ENCODE measurements around the gene NME7.
A peak's percentile ranks its signal among the peaks of the same experiment; 100 is the strongest.
"Not testable (repeated sequence)": the region's sequence is repeated elsewhere in the genome, so short reads cannot be mapped to it uniquely, and the experiment has no call there.

Gene NME7

DNA sequence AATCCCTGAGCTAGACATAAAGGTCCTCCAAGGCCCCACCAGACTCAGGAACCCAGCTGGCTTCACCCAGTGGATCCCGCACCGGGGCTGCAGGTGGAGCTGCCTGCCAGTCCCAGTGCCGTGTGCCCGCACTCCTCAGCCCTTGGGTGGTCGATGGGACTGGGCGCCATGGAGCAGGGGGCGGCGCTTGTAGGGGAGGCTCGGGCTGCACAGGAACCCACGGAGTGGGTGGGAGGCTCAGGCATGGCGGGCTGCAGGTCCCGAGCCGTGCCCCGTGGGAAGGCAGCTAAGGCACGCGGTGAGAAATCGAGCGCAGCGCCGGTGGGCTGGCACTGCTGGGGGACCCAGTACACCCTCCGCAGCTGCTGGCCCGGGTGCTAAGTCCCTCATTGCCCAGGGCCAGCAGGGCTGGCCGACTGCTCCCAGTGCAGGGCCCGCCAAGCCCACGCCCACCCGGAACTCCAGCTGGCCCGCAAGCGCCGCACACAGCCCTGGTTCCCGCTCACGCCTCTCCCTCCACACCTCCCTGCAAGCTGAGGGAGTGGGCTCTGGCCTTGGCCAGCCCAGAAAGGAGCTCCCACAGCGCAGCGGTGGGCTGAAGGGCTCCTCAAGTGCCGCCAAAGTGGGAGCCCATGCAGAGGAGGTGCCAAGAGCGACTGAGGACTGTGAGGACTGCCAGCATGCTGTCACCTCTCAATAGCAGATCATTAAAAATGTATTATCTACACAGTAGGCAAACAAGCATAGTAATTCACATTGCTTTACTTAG is 30.5 kb downstream of the NME7 start:
- H3K27me3 Mint-ChIP-seq; H3K4me3 Mint-ChIP-seq; H3K27ac Mint-ChIP-seq (ENCODE audit: low read depth); DNase-seq (ENCODE audit: low spot score in 2 of 2); H3K36me3 Mint-ChIP-seq (ENCODE audit: insufficient read depth); ATAC-seq (replicated peaks; ENCODE audit: extremely low read depth, poor library complexity, severe bottlenecking); H3K9me3 Mint-ChIP-seq: not testable (repeated sequence)
- peaks cover 29% of the 10 kb centered on the region for H3K4me1 Mint-ChIP-seq

DNA sequence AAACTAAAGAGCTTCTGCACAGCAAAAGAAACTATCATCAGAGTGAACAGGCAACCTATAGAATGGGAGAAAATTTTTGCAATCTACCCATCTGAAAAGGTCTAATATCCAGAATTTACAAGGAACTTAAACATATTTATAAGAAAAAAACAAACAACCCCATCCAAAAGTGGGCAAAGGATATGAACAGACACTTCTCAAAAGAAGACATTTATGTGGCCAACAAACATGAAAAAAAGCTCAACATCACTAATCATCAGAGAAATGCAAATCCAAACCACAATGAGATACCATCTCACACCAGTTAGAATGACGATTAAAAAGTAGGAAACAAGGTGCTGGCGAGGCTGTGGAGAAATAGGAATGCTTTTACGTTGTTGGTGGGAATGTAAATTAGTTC is 32.9 kb downstream of the NME7 start:
- not testable (repeated sequence) for H3K9me3 Mint-ChIP-seq; H3K27ac Mint-ChIP-seq (ENCODE audit: low read depth); H3K4me3 Mint-ChIP-seq; H3K27me3 Mint-ChIP-seq; DNase-seq (ENCODE audit: low spot score in 2 of 2); ATAC-seq (replicated peaks; ENCODE audit: extremely low read depth, poor library complexity, severe bottlenecking); H3K36me3 Mint-ChIP-seq (ENCODE audit: insufficient read depth)
- peaks cover 17% of the 10 kb centered on the region for H3K4me1 Mint-ChIP-seq

DNA sequence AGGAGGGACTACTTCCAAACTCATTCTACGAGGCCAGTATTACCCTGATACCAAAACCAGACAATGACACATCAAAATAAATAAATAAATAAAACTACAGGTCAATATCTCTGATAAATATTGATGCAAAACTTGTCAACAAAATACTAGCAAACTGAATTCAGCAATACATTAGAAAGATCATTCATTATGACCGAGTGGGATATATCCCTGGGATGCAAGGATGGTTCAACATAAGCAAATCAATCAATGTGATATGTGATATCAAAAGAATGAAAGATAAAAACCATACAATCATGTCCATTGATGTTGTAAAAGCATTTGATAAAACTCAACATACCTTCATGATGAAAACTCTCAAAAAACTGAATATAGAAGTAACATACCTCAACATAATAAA is 36.7 kb downstream of the NME7 start:
- ATAC-seq (replicated peaks; ENCODE audit: extremely low read depth, poor library complexity, severe bottlenecking) (no peak), DNase-seq (ENCODE audit: low spot score in 2 of 2) (no peak)
- no peak overlapping the region for H3K4me3 Mint-ChIP-seq
- H3K27me3 Mint-ChIP-seq: no peaks in the 10 kb centered on the region
- H3K4me1 Mint-ChIP-seq: peaks cover 14% of the 10 kb centered on the region
- H3K27ac Mint-ChIP-seq (ENCODE audit: low read depth): no peak overlapping the region
- no peaks in the 10 kb centered on the region for H3K36me3 Mint-ChIP-seq (ENCODE audit: insufficient read depth)
- H3K9me3 Mint-ChIP-seq: peaks cover 12% of the 10 kb centered on the region

DNA sequence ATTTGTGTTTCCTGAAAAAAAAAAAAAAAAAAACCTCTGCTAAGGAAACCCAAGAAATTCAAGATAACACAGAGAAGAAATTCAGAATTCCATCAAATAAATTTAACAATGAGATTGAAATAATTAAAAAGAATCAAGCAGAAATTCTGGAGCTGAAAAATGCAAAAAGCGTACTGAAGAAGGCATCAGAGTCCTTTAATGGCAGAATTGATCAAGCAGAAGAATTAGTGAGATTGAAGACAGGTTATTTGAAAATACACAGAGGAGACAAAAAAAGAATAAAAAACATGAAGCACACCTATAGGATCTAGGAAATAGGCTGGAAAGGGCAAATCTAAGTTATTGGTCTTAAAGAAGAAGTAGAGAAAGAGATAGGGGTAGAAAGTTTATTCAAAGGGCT is 38.2 kb downstream of the NME7 start:
- DNase-seq (ENCODE audit: low spot score in 2 of 2) (no peak), ATAC-seq (replicated peaks; ENCODE audit: extremely low read depth, poor library complexity, severe bottlenecking) (no peak)
- Mint-ChIP-seq H3K4me1 (peaks cover 18% of the 10 kb centered on the region), H3K27me3 (no peaks in the 10 kb centered on the region), H3K4me3 (no peak overlapping the region), H3K27ac (ENCODE audit: low read depth) (no peak overlapping the region), H3K36me3 (ENCODE audit: insufficient read depth) (no peaks in the 10 kb centered on the region), H3K9me3 (peaks cover 7% of the 10 kb centered on the region)

DNA sequence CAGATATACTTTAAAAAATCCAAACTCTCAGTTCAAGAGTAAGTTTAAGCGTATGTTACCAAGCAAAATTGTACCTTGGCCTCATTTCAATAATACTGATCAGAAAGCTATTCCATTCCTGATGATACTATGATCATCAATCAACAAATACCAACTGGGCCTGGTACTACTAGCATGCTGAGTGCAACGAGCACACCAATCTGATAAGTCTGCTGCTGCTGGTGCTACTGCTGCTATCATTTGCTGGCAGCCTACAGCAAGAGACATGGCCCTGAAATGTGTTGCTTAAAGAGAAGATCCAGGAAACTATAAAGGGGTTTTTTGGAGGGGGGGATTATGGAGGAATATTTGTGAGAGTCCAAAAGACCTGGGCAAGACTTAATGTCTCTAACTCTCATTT is 39.7 kb downstream of the NME7 start:
- peaks cover 2% of the 10 kb centered on the region for H3K36me3 Mint-ChIP-seq (ENCODE audit: insufficient read depth)
- peaks cover 6% of the 10 kb centered on the region for H3K4me1 Mint-ChIP-seq

DNA sequence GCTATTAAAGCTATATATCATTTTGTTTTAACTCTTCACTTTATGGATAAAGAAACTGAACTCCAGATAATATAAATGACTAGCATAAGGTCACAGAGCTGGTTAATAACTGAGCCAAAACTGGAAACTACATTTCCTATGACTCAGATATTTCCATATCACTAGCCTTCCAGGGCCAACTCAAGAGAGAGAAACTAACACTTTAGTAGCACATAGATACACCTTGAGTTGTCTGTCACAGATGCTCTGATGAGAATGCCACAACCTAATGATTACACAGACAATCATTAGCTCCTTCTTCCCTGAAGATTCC is 40.7 kb downstream of the NME7 start:
- Mint-ChIP-seq H3K4me3 (no peak overlapping the region), H3K36me3 (ENCODE audit: insufficient read depth) (peaks cover 2% of the 10 kb centered on the region), H3K9me3 (peaks cover 7% of the 10 kb centered on the region), H3K4me1 (peaks cover 4% of the 10 kb centered on the region), H3K27ac (ENCODE audit: low read depth) (no peak overlapping the region), H3K27me3 (no peaks in the 10 kb centered on the region)
- no peak for DNase-seq (ENCODE audit: low spot score in 2 of 2)
- ATAC-seq (replicated peaks; ENCODE audit: extremely low read depth, poor library complexity, severe bottlenecking): no peak

More for the DNA sequence above, 39.7 kb downstream of the NME7 start:
- DNase-seq (ENCODE audit: low spot score in 2 of 2) (no peak), ATAC-seq (replicated peaks; ENCODE audit: extremely low read depth, poor library complexity, severe bottlenecking) (no peak)
- no peaks in the 10 kb centered on the region for H3K27me3 Mint-ChIP-seq
- H3K27ac Mint-ChIP-seq (ENCODE audit: low read depth): no peak overlapping the region
- peaks cover 7% of the 10 kb centered on the region for H3K9me3 Mint-ChIP-seq
- no peak overlapping the region for H3K4me3 Mint-ChIP-seq

DNA sequence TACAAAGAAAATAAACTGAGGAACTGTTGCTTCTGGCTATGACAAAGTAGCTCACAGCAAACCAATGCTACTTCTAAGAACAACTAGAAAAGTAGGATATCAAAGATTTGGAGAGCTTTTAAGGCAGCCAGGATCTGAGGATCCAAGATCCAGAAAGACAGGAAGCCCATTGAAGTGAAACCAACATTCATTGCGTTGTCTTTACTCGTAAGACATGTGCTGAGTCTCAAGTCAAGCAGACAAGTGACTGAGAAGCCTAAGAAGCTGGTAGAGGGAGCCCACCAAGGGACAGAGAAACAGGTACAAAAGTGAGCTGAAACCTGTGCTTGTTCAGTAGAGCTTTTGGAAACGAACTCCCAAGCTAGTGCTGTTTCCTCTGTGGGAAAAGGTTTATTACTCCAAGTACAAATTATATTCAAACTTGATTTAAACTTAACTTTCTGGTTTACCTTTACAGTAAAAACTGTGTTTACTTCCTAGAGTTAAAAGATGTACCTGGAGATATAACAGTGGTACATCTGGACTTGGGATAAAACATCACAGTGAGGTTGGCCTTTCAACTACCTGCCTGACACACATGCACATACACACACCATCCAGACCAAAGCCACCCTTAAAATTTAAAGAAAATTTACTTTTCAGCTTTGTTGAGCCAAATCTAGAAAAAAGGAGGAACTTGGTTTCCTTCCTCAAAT is 41.2 kb downstream of the NME7 start:
- Mint-ChIP-seq H3K4me1 (peaks cover 4% of the 10 kb centered on the region), H3K36me3 (ENCODE audit: insufficient read depth) (peaks cover 2% of the 10 kb centered on the region), H3K4me3 (no peak overlapping the region), H3K27me3 (no peaks in the 10 kb centered on the region), H3K27ac (ENCODE audit: low read depth) (no peak overlapping the region), H3K9me3 (peaks cover 7% of the 10 kb centered on the region)
- ATAC-seq (replicated peaks; ENCODE audit: extremely low read depth, poor library complexity, severe bottlenecking): no peak
- no peak for DNase-seq (ENCODE audit: low spot score in 2 of 2)

DNA sequence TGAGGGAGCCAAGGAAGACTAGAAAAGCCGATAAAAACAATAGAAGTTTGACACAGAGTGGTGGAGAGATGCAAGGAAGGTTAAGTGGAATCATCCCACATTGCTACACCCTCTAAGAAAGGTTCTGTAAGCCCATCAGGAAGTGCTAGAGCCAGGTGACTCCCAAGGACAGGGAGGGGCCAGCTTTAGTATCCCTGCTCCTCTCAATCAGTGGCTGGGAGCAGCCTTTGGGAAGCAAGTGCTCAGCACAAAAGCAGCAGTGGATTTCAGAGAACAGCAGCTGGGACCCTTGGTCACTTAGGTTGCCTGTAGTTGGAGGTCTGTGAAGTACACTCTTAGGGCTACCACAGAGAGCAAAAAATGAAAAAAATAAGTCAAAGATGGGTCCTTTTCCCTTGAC is 42.5 kb downstream of the NME7 start:
- Mint-ChIP-seq H3K27ac (ENCODE audit: low read depth) (no peak overlapping the region), H3K4me1 (peaks cover 4% of the 10 kb centered on the region), H3K36me3 (ENCODE audit: insufficient read depth) (peaks cover 2% of the 10 kb centered on the region), H3K27me3 (no peaks in the 10 kb centered on the region), H3K4me3 (no peak overlapping the region), H3K9me3 (peaks cover 7% of the 10 kb centered on the region)
- ATAC-seq (replicated peaks; ENCODE audit: extremely low read depth, poor library complexity, severe bottlenecking): no peak
- DNase-seq (ENCODE audit: low spot score in 2 of 2): no peak

DNA sequence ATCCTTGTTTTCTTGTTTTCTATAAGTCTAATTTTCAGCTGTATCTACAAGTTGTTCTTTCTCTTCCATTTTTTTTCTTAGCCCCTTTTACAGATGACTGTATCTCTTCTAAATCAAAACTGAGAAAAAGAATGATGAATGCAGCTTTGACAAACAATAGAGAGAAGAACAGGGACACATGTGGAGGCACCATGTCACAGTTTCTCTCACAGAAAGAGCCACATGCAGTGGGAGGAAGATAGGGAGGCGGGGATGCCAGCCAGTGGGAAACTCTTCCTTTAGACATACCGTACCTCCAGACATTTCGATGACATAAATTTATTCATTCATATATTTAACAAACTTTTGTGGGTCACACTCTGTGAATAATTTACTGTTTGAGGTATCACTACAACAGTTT is 45.5 kb downstream of the NME7 start:
- Mint-ChIP-seq H3K4me1 (peaks cover 4% of the 10 kb centered on the region), H3K9me3 (no peaks in the 10 kb centered on the region), H3K4me3 (no peak overlapping the region), H3K27ac (ENCODE audit: low read depth) (no peak overlapping the region), H3K36me3 (ENCODE audit: insufficient read depth) (peaks cover 2% of the 10 kb centered on the region), H3K27me3 (no peaks in the 10 kb centered on the region)
- DNase-seq (ENCODE audit: low spot score in 2 of 2) (no peak), ATAC-seq (replicated peaks; ENCODE audit: extremely low read depth, poor library complexity, severe bottlenecking) (no peak)

DNA sequence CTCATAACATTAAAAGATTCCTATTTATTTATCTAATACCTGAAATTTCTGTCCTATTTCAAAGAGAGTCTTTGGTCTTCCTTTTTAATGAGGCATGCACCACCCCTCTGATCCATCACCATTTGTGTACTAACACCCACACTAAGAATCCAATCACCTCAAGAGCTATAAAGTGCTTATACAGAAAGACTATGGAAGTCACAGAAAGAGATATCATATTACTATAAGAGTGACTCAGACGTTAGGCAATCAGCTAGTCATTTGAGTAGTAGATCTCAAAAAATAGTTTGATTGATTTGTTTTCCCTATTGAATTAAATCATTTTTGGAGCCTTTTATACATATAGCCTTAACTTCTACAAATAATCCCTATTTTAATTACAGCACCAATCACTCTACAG is 46.1 kb downstream of the NME7 start:
- H3K9me3 Mint-ChIP-seq: no peaks in the 10 kb centered on the region
- H3K27me3 Mint-ChIP-seq: no peaks in the 10 kb centered on the region

DNA sequence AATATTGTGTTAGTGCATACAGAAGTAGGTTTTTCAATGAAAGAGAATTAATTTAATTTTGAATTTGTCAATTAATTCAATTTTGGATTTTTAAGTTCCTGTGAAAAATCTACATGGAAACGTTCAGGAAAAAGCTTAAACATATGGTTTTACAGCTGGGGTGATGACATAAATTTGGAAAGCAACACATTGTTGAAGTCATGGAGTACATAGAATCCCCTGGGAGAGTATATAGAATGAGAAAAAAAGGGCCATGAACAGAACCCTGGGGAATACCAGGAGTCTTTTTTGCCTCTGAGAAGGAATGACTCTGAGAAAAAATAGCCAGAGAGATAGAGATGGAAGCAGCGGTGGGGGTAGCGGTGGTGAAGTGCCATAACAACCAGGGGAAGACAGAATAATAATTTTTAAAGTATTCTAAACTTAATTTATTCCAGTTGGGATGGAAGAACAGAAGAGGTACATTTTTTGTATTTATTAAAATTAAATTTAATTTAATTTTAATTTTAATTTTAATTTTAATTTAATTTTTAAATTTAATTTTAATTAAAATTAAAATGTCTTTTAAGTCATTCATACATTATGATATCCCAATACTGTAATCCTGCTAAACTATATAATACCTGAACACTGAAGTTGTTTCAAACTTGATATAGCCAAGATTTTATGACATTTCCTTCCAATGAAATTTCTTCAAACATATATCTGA is 48.9 kb downstream of the NME7 start:
- DNase-seq (ENCODE audit: low spot score in 2 of 2): no peak
- Mint-ChIP-seq H3K4me1 (no peaks in the 10 kb centered on the region), H3K27me3 (no peaks in the 10 kb centered on the region), H3K9me3 (no peaks in the 10 kb centered on the region), H3K27ac (ENCODE audit: low read depth) (no peak overlapping the region), H3K4me3 (no peak overlapping the region), H3K36me3 (ENCODE audit: insufficient read depth) (peaks cover 2% of the 10 kb centered on the region)
- no peak for ATAC-seq (replicated peaks; ENCODE audit: extremely low read depth, poor library complexity, severe bottlenecking)

More for the DNA sequence above, 46.1 kb downstream of the NME7 start:
- Mint-ChIP-seq H3K36me3 (ENCODE audit: insufficient read depth) (peaks cover 2% of the 10 kb centered on the region), H3K27ac (ENCODE audit: low read depth) (peak overlapping the region; percentile 20), H3K4me3 (no peak overlapping the region), H3K4me1 (peaks cover 4% of the 10 kb centered on the region)
- ATAC-seq (replicated peaks; ENCODE audit: extremely low read depth, poor library complexity, severe bottlenecking) (no peak), DNase-seq (ENCODE audit: low spot score in 2 of 2) (no peak)

DNA sequence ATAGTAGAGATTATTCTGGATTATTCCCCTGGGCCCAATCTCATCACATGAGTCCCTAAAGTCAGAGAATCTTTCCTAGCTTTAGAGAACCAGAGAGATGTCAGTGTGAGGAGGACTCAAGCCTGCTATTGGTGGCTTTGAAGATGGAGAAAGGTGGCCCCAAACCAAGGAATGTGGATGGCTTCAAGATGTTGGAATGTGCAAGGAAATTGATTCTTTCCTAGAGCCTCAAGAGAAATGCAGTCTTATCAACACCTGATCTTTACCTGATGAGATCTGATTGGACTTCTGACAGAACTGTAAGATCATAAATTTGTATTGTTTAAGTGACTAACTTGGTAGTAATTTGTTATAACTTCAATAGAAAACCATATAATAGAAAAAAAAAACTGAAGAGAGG is 51.0 kb downstream of the NME7 start:
- Mint-ChIP-seq H3K4me3 (no peak overlapping the region), H3K27ac (ENCODE audit: low read depth) (no peak overlapping the region), H3K9me3 (no peaks in the 10 kb centered on the region), H3K4me1 (no peaks in the 10 kb centered on the region), H3K36me3 (ENCODE audit: insufficient read depth) (peaks cover 2% of the 10 kb centered on the region), H3K27me3 (no peaks in the 10 kb centered on the region)
- ATAC-seq (replicated peaks; ENCODE audit: extremely low read depth, poor library complexity, severe bottlenecking) (no peak), DNase-seq (ENCODE audit: low spot score in 2 of 2) (no peak)

Data from central memory CD8-positive, alpha-beta T cell (primary cell).